ENCODE results near the gene PRDM16. TPM values are rescaled to one million over a fixed set of nuclear protein-coding genes. Genes with fewer than 3 reads are reported as not detected.

Gene PRDM16
- total and polyA plus RNA-seq, 2 of the 4 experiments (the other 2 are of a cell fraction), result 0.02 TPM; not detected in 1

DNA sequence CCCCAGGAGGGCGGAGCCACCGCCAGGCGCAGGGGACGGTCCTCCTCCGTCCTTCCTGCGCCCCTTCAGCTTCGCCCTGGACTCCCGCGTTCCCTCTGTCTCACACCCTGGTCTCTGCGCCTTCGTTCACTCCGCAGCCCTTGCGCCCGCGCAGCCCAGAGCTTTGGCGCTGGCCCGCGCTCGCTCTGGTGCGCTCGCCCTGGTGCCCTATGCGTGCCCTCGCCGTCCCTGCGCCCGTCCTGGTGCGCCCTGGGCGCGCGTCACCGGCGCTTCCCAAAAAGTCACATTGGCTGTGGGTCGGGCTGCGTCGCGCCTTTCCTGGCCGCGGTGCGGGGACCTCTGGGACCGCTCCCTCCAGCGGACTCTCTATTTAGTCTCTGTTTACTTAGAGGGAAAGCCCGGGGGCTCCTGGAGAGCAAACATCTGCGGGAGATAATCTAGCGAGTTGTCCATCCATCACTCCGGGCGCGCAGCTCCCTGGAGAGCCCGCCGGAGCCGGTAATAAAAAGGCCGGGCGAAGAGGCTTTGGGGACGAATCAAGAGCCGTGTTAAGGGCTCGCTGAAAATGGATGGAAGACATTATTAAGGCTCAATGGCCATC, 178.6 kb downstream of the PRDM16 start:
- H3K4ac ChIP-seq (ENCODE audit: low read depth, low read length), result no peak overlapping the region
- no peak overlapping the region for H2BK15ac ChIP-seq (ENCODE audit: low read depth, low read length)
- POLR2A ChIA-PET (ENCODE audit: unreplicated experiment), result no interaction called here

More for the DNA sequence above, 178.6 kb downstream of the PRDM16 start:
- H3K9me1 ChIP-seq (ENCODE audit: insufficient read depth, low read length), result no peaks in the 10 kb centered on the region
- BruUV-seq (replicated peaks), result no TSS peak
- H3K9me3 ChIP-seq (ENCODE audit: control insufficient read depth, insufficient read depth, low read length), result no peaks in the 10 kb centered on the region
- no peaks in the 10 kb centered on the region for H3K36me3 ChIP-seq (ENCODE audit: control insufficient read depth, insufficient read depth, low read length)
- H2BK120ac ChIP-seq (ENCODE audit: low read depth, low read length), result no peak overlapping the region
- H2BK5ac ChIP-seq (ENCODE audit: low read depth, low read length, poor library complexity, severe bottlenecking), result no peak overlapping the region
- no peak overlapping the region for H3K18ac ChIP-seq (ENCODE audit: low read depth, low read length)
- no peaks in the 10 kb centered on the region for H4K20me1 ChIP-seq (ENCODE audit: insufficient read depth, low read length)
- H3K4me3 ChIP-seq (ENCODE audit: insufficient read depth, low read depth, low read length), result no peak overlapping the region
- H3K27me3 ChIP-seq (ENCODE audit: control insufficient read depth, insufficient read depth, low read length), result peaks cover 3% of the 10 kb centered on the region; the same call in 1 of the 2 replicates
- CTCF ChIA-PET, result no interaction called here
- H3K4me1 ChIP-seq (ENCODE audit: control insufficient read depth, insufficient read depth, low read length), result no peaks in the 10 kb centered on the region
- no peak overlapping the region for H2BK20ac ChIP-seq (ENCODE audit: low read depth, low read length)
- no peak overlapping the region for H3K23ac ChIP-seq (ENCODE audit: low read depth, low read length)
- intact Hi-C loops (cut with micrococcal nuclease) (no loop called here), dilution Hi-C loops (cut with HindIII; ENCODE audit: low sequenced_read_pairs, unreplicated experiment) (no loop called here), in situ Hi-C loops (cut with MboI; ENCODE audit: low sequenced_read_pairs) (no loop called here)
- H2AK5ac ChIP-seq (ENCODE audit: low read depth, low read length), result no peak overlapping the region
- no peak for DNase-seq
- no peak overlapping the region for H2AK9ac ChIP-seq (replicated peaks; ENCODE audit: low read depth, low read length, poor library complexity)
- H4K8ac ChIP-seq (ENCODE audit: low read depth in 2 of 2, low read length in 2 of 2), result no peak overlapping the region
- TF ChIP-seq BHLHE40 (IDR thresholded peaks at IDR 0.05; ENCODE audit: low read depth, low read length) (no peak), MAFK (IDR thresholded peaks at IDR 0.05; ENCODE audit: low read depth, low read length) (no peak), POLR2A (IDR thresholded peaks at IDR 0.05; ENCODE audit: low read depth, low read length) (no peak), CHD1 (IDR thresholded peaks at IDR 0.05; ENCODE audit: low read depth, low read length) (no peak), NFE2L2 (IDR thresholded peaks at IDR 0.05; ENCODE audit: low read depth, low read length) (no peak)
- TF ChIP-seq, protein P1, sequence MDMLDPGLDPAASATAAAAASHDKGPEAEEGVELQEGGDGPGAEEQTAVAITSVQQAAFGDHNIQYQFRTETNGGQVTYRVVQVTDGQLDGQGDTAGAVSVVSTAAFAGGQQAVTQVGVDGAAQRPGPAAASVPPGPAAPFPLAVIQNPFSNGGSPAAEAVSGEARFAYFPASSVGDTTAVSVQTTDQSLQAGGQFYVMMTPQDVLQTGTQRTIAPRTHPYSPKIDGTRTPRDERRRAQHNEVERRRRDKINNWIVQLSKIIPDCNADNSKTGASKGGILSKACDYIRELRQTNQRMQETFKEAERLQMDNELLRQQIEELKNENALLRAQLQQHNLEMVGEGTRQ (IDR thresholded peaks at IDR 0.05; ENCODE audit: low read depth, low read length), result no peak
- TF ChIP-seq, protein P2, sequence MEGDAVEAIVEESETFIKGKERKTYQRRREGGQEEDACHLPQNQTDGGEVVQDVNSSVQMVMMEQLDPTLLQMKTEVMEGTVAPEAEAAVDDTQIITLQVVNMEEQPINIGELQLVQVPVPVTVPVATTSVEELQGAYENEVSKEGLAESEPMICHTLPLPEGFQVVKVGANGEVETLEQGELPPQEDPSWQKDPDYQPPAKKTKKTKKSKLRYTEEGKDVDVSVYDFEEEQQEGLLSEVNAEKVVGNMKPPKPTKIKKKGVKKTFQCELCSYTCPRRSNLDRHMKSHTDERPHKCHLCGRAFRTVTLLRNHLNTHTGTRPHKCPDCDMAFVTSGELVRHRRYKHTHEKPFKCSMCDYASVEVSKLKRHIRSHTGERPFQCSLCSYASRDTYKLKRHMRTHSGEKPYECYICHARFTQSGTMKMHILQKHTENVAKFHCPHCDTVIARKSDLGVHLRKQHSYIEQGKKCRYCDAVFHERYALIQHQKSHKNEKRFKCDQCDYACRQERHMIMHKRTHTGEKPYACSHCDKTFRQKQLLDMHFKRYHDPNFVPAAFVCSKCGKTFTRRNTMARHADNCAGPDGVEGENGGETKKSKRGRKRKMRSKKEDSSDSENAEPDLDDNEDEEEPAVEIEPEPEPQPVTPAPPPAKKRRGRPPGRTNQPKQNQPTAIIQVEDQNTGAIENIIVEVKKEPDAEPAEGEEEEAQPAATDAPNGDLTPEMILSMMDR (conservative IDR thresholded peaks at IDR 0.05; ENCODE audit: low read depth, low read length), result no peak
- H3K79me1 ChIP-seq (ENCODE audit: low read depth in 1 of 2, low read length in 2 of 2), result no peaks in the 10 kb centered on the region
- H4K5ac ChIP-seq (ENCODE audit: low read depth, low read length), result no peak overlapping the region
- H3K14ac ChIP-seq (replicated peaks; ENCODE audit: low read depth, low read length), result no peak overlapping the region
- no peak overlapping the region for H3K56ac ChIP-seq (ENCODE audit: extremely low read depth, insufficient read depth, low read length)
- no peak for ATAC-seq (ENCODE audit: low read depth)
- no peak overlapping the region for H2AFZ ChIP-seq (replicated peaks; ENCODE audit: low read length, poor library complexity)
- H3K4me2 ChIP-seq (ENCODE audit: low read depth, low read length), result no peak overlapping the region
- no peak overlapping the region for H3K9ac ChIP-seq (ENCODE audit: low read depth, low read length)
- no peak overlapping the region for H4K91ac ChIP-seq (ENCODE audit: insufficient read depth, low read depth, low read length)
- 7% methylated on average over 31 of the region's 55 CpGs; no CpG with 5 or more reads in 1 of the 2 experiments for WGBS, 2 experiments (ENCODE audit: extremely low coverage in 2 of 2, insufficient read length in 1 of 2)
- no peak overlapping the region for H3K27ac ChIP-seq (ENCODE audit: insufficient read depth, low read length)
